Endometrial microvascular endothelial cells (primary cell): ENCODE results near the gene SPRR5. TPM values are rescaled to one million over a fixed set of nuclear protein-coding genes. Genes with fewer than 3 reads are reported as not detected.

ENCODE experiments used
- in situ Hi-C: cut with HindIII; loops from 2 replicates; pipeline ENCODE4 v1.10.0; 2017; ENCODE audit warnings: low sequenced_read_pairs, low pct_unique_long_range_greater_than_20kb; ENCODE audit errors: inconsistent ontology term
- total RNA-seq: library from RNA; depleted of rRNA; stranded (reverse); fragments of >200 nt; gene quantifications from one replicate; pipeline ENCODE4 v1.2.3, GENCODE V29; 2015; ENCODE audit errors: inconsistent ontology term

The SPRR5 gene
- total RNA-seq, 1 donor from 2014 or later, result not detected

DNA sequence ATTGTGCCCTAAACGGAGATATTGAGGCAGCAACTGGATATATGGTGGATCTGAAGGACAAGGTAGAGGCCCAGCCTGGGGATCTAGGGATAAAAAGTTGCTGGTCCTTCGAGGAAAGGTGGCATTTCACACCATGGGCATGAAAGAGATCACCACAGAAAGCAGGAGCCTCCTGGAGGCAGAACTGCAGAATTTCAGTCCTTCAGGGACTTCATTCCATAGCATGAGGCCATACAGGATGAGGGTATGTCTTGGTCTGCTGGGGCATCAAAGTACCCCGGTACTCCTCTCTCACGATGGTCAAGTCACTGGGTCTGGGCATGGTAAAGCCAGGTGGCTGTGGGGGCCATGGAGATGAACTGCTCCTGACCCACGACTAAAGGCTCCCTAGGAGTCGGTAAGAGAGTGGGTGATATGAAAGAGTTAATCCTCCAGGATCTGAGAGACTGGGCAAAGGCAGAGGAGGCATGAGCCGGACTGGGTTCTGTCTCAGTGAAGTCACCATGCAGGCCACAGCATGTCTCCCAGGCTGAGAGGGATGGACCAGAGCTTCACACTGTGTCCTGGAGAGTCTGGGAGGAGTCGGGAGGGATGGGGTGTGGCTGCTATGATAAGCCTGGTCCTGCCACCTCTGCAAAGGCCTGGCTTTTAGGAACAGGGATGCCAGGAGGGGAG lies 5.8 kb upstream of the SPRR5 start:
- in situ Hi-C loops, result no loop called here

DNA sequence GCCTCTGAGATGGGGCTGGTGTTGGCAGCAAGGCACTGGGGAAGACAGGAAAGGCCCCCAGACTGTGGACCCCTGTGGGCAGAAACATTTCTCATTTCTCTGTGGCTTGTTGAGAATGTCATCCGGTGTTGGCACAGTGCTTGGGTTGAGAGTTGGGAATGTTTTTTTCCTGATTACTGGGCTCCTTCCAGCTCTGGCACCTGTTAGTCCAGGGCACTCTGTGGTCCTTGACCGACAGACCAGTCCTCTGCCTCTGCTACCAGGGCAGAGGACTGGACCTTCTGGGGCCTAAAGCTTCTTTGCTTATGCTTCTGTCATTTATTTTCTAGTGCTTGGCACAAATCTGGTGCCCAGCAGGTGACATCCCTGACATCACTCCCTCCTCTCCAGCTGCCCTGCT lies 4.8 kb upstream of the SPRR5 start:
- in situ Hi-C loops, result no loop called here

DNA sequence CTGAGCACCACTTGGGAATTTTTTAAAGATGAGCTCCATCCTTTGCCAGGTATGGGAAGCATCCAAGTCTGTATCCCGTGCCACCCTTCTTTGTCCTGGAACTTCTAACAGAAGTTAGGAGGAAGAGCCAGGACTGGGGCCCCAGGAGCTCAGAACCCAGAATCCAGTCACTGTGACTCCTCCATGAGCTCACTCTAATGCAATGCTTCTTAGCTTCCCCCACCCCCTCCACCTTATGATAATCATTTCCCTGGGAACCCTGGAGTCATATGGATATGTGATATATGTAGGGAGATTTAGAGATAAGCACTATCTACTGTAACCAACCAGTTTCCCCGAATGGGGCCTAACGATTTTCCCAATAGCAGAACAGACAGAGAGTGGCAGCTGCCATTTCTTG lies 758 bp upstream of the SPRR5 start:
- in situ Hi-C loops, result no loop called here

DNA sequence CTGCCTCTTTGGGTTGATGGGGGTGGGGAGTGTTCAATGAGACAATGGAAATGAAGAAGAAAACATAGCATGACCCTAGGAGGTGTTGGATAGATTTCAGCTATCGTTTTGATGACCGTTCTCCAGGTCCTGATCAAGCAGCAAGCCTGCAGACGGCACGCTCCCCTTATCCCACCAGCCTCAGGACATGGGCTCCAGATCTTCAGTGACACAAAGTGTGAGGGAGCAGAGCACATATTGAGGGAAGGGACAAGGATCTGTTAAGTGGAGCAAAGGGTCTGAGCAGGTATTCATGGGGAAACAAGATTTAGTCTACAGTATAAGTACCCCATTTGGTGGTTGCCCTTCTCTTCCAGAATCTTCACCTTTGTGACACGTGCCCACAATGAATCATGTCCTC lies 4.7 kb downstream of the SPRR5 start:
- in situ Hi-C loops, result no loop called here

DNA sequence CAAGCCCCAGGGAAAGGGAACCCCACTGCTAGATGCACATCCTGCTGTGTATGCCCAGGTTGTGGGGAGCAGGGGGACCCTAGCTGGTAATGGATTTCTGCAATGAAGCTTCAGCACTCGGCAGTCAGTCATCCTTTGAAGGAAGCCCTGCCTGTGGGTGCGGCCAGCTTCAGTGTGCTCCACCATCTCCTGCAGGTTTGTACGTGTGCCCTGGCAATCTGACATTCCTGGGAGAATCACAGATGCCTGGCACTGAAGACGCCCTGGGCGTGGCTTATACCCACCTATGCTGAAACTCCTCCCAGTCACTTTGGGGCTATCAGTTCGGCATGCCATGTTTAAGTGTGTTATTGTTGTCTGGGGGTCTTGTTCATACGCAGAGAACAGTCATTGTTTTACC lies 6.8 kb downstream of the SPRR5 start:
- in situ Hi-C loops, result no loop called here

DNA sequence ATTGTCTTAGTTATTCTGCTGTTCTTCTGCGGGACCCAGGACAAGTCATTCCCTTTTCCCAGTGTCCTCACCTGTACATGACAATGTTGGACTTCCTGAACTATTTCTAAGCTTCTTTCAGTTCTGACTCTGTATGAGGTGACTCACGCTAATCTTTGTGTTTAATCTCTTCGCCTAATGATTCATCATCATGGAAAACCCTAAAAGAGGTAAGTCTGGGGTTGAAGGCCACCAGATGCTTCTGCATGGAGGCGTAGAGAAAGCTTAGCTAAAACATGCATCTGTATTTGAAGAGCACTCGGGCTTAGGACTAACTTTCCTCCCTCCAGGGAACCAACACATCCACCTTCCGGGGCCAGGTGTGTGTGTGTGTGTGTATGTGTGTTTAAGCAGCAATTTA lies 7.4 kb downstream of the SPRR5 start:
- in situ Hi-C loops, result no loop called here

DNA sequence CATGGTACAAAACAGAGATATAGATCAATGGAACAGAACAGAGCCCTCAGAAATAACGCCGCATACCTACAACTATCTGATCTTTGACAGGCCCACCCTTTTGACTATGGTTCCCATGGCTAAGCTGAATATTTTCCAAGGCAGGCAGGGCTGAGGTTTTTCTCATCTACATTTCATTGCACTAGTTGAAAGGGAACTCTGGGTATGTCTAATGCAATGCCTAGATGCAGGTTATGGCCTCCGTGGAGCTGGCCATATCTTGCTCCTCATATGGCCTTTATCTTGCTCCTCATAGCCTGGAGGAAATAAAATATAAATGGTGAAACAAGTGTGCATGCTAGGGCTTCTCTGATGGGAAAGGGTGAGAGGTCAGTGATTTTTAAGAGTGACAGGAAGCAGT lies 10.6 kb downstream of the SPRR5 start:
- in situ Hi-C loops, result no loop called here

DNA sequence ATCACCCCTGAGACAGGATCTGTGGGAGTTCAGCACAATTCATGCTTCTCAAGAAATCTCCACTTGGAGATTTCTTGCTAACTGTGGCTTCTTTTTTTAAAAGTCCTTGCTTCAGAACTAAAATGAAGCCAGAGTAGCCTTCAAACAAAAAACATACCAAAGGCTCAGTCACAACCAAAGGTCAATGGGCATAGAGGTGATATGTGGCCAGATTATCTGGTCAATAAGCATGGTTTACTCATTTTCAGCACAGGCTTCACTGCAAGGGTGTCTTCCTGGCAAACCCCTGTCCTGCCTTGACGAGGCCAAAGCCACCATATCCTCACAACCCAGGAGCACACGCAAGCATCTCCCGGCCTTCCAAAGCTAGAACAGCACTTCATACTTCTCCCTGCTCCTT lies 12.3 kb downstream of the SPRR5 start:
- in situ Hi-C loops, result no loop called here

DNA sequence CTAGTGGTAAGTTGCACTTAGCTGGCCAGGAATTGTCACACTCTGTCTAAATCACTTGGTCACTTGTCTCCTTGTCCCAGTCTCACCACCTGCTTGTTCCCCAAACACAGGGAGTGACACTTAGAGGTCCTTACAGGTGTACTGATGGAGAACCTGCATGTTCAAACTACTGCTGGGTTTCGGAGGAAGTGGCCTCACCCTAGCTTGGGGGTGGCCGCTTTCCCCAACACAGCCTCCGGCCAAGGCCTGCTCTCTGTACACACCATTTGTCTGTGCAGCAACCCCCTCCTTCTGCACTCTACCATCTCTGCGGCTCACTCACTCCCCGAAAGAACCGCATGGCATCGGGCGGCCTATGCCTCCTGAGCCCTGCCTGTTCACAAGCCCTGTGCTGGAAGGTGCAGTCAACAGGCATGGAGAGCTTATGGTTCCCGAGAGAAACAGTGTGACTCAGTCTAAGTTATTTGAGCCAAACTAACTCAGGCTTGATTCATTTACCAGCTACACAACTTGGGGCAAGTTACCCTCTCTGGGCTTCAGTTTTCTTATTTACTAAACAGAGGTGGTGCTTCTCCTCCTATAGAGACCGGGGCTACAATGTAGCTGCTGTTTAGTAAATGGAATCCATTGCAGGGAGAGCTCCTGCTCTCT lies 12.9 kb downstream of the SPRR5 start:
- in situ Hi-C loops, result no loop called here

DNA sequence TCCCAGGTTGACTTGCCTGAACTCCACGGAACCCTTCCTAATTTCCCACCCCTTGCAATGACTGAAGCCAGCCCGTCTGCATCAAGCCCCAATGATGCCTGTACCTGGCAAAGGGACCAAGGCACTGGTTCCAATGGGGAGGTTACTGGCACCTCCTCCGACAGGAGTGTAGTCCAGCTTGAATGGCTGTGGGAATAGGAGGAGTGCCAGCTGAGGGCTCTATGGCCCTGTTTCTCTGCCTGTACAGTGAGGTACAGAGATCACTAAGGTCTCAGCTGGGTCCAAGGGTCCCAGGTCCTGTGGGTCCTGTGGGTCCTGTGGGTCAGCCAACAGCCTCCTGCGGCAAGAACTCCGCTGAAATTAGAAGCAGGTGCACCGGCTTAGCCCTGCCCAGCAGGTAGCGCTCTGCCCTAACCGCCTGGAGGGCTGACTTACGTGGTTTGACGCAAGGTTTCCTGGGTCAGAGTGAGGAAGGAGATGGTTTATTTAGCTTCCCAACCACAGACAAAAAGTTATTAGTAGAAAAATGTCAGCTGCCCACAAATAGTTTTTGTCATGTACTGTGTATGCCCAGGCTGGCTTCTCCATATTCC lies 13.5 kb downstream of the SPRR5 start:
- in situ Hi-C loops, result no loop called here

DNA sequence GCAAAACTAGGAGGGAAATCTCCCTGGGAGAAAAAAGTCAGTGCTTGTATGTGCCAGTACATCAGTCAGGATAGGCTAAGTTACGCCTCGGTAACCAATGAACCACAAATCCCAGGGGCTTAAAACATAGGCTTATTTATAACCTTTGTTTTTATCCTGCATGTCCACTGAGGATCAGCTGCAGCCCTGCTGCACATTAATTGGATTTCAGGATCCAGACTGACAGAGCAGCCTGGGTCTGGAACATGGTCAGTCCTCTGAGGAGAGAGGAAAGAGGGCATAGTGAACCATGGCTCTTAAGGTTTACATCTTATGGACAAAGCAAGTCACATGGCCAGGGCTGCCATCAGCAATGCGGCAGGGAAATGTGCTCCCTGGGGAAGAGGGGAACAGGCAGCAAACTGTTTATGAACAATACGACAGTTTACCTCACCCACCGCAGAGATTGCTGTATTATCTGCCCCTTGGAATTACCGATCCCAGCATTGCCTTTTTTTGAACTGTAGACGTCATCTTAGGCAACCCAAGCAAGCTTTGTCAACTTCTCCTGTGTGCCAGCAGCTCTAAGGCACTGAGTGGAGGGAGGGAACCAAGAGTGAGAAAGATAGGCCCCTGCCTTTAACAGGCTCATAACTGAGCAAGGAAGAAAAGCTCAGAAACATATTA lies 14.4 kb downstream of the SPRR5 start:
- in situ Hi-C loops, result no loop called here

DNA sequence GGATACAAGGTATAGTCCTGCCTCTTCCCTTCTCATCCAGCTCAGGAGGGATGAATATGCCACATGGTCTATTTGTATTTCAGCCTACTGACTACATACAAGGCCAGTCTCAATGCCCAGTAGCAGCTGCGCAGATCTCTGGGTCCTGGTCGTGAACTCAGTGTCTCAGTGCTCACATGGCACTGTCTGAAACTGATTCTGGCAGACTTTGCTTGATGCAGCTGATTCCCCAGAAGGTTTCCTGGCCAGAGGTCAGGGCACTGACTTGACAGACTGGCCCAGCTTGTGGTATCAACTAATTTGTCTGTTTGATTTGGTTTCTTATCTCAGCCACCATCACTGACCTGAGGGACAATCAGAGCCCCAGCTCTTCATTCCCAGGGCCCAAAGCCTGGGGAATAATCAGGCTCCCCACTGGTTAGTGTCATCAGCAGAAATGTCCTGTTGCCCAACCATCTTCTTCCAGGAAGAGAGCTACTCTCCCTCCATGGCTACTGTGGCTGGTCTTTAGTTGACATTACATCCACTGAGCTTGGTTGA lies 15.9 kb downstream of the SPRR5 start:
- in situ Hi-C loops, result no loop called here

DNA sequence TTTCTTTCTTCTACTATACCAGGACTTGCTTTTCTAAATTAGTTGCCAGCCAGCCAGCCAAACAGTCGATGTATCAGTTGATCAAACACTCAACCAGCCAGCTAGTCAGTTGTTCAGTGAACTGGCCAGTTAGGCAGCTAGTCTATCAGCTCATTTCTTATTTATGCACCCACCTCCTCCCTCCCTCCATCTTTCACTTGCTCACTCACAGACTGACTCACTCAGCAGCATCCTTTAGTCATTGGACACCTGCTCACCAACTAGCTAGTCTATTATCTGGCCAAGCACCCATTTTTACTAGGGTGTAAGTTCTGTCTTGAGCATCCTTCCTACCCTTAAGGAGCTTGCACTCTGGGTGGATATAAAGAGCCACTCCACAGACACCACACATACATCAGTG lies 17.5 kb downstream of the SPRR5 start:
- in situ Hi-C loops, result no loop called here

DNA sequence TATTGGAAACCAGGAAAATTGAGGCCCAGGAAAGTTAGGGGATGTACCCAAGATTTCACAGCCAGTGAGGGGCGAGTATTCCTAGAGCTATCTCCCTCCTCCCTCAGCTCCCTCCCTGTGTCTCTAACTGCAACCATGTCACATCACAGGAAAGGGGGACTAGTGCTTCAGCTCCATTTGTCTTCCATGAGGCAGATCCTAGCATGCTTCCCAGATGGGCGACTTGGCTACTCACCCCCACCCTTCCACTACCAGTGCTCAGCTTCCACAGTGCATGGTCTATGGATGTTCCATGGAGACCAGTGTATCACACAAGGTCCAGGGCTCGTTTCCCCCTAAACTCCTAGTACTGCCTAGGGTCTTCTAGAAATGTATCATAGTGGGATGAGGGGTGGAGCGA lies 18.8 kb downstream of the SPRR5 start:
- in situ Hi-C loops, result no loop called here

DNA sequence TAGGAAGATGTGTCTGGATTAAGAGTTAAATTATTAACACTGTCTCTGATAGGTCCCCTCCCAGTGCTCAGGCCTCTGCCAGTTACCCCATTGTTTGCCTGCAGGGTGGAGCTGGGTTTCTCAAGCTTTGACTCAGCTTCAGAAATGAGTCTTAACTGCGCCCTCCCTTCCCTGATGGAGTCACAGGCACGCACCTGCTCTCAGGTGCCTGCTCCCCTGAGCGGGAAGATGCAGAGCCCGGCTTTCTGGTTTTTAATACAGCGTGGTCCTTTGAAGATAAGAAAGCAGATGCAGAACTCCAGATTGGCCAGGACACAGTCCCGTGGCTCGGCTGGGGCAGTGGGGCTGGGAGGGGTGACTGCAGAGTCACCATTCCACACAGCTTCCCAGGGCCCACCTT lies 20.2 kb downstream of the SPRR5 start:
- in situ Hi-C loops, result no loop called here

DNA sequence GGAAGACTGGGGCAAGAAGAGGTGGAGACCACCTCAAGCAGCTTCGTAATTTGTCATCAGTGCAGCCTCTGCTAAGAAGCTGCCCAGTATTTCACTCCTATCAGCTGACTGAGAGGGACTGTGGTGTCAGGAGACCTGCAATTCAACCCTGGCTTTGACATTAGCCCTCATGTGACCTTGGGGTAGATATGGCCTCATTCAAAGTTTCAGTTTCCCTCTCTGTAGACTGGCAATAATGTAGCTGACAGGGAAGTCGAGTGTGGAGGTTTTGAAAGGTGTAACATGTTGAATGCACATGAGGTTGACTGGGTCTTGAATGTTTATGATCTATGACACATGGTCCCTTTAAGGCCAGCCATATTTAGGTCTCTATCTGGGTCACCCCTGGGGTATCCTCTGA lies 21.2 kb downstream of the SPRR5 start:
- in situ Hi-C loops, result no loop called here

DNA sequence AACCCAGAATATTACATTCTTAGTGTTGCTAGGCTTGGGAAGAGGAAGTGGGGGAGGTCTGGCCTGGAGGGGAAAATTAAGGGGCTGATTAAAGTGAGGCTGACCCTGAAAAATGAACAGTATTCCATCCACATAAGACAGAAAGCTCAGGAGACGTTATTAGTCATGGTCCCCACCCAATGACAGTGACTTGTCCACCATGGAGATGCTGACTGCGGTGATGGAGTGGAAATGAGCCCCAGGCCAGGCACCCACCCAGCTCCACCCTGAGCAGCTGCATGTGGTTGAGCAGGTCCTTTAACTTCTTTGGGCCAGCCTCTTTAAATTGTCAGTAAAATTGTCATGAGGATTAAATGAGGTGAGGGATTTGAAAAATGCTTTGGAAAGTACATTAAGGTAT lies 22.0 kb downstream of the SPRR5 start:
- in situ Hi-C loops, result no loop called here

DNA sequence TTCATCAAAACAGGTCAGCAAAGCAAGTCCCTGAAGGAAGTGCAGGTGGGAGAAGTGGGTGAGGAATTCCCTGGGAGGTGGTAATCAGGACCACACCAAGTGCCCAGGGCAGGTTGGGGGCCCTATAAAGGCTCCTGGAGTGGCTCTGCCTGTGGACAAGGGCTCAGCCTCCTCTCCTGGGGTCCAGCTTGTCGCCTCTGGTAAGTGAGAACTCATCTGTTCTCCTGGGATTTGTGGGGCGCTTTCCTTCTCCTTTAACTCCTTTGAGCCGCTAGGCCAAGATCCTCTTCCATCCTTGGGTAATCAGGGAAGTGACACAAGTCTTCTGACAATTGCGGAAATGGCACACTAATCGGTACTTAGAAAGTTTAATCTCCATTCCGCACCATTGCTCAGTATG lies 23.5 kb downstream of the SPRR5 start, which contains the start of gene SPRR4:
SPRR4 (plus strand) TSS at position 154 of the 400 bp plus-strand sequence. CDS start 1,243 bp downstream, outside the sequence.
- in situ Hi-C loops, result no loop called here

DNA sequence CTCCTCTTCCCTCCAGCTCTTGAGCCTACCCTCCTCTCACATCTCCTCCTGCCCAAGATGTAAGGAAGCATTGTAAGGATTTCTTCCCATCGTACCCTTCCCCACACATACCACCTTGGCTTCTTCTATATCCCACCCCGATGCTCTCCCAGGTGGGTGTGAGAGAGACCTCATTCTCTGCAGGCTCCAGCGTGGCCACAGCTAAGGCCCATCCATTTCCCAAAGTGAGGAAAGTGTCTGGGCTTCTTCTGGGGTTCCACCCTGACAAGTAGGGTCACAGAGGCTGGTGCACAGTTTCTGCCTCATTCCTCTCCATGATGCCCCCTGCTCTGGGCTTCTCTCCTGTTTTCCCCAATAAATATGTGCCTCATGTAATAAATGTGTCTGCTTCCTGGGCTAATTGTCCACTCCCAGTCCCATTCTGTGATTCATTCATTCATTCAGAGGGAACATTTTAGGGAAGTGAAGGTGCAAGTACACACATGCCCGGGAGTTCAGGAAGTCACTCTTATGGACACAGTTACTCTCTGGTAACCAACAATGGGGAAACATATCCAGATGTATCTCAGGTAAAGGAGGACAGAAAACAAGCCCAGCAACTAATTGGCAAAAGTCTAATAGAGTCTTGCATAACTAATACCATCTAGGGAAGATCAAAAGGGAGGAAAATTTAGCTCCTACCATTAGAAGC lies 25.3 kb downstream of the SPRR5 start:
- in situ Hi-C loops, result no loop called here
